HepG2 (cell line): Measurements from ENCODE around the gene TCF25. TPM values are rescaled to one million over a fixed set of nuclear protein-coding genes. Genes with fewer than 3 reads are reported as not detected.

Source experiments
- CERS6 ChIP-seq: sonication (generic); formaldehyde crosslinking; IDR thresholded peaks from 2 replicates; pipeline ENCODE4 v1.5.0; 2020; ENCODE audit warnings: missing genetic modification reagents
- GFI1 ChIP-seq: sonication (generic); formaldehyde crosslinking; IDR thresholded peaks from 2 replicates; pipeline ENCODE4 v1.5.0; 2020; ENCODE audit warnings: missing genetic modification reagents, mild to moderate bottlenecking, borderline replicate concordance
- HDAC2 ChIP-seq: sonication (generic); formaldehyde crosslinking; IDR thresholded peaks from 2 replicates; pipeline ENCODE4 v1.4.0; 2020; ENCODE audit warnings: missing genetic modification reagents
- MNT ChIP-seq: fragments of 450-650 bp; IDR thresholded peaks from 2 replicates; pipeline ENCODE4 v1.6.1; 2016
- NFATC3 ChIP-seq: sonication (generic); formaldehyde crosslinking; IDR thresholded peaks from 2 replicates; pipeline ENCODE4 v1.5.1; 2020; ENCODE audit warnings: mild to moderate bottlenecking, missing genetic modification reagents
- PHF8 ChIP-seq: sonication (generic); formaldehyde crosslinking; IDR thresholded peaks from 2 replicates; pipeline ENCODE4 v1.5.0; 2020; ENCODE audit warnings: missing genetic modification reagents
- POLR2G ChIP-seq: fragments of 200-400 bp; formaldehyde crosslinking; IDR thresholded peaks from 2 replicates; pipeline ENCODE4 v1.6.1; 2018; ENCODE audit warnings: mild to moderate bottlenecking, low read depth, low read length, moderate library complexity
- SCMH1 ChIP-seq: sonication (generic); formaldehyde crosslinking; IDR thresholded peaks from 2 replicates; pipeline ENCODE4 v1.9.0; 2021; ENCODE audit warnings: missing genetic modification reagents, mild to moderate bottlenecking, borderline replicate concordance
- SKI ChIP-seq: fragments of 450-650 bp; IDR thresholded peaks from one replicate; pipeline ENCODE4 v1.6.1; 2018; ENCODE audit warnings: mild to moderate bottlenecking; ENCODE audit not compliant: partially characterized antibody
- TFE3 ChIP-seq: IDR thresholded peaks from 2 replicates; pipeline ENCODE4 v1.6.1; 2016
- ZBTB3 ChIP-seq: sonication (generic); formaldehyde crosslinking; IDR thresholded peaks from 2 replicates; pipeline ENCODE4 v1.4.0; 2020; ENCODE audit warnings: low read depth, mild to moderate bottlenecking, moderate library complexity, missing genetic modification reagents, borderline replicate concordance
- ZFP36L2 ChIP-seq: sonication (generic); formaldehyde crosslinking; IDR thresholded peaks from 2 replicates; pipeline ENCODE4 v1.4.0; 2020; ENCODE audit warnings: missing genetic modification reagents
- ZHX1 ChIP-seq: sonication (generic); formaldehyde crosslinking; IDR thresholded peaks from 2 replicates; pipeline ENCODE4 v1.8.1; 2022; ENCODE audit warnings: low read depth, mild to moderate bottlenecking, missing genetic modification reagents
- ZNF20 ChIP-seq: sonication (generic); formaldehyde crosslinking; IDR thresholded peaks from 2 replicates; pipeline ENCODE4 v1.4.0; 2020; ENCODE audit warnings: mild to moderate bottlenecking, moderate library complexity, missing genetic modification reagents
- ZNF230 ChIP-seq: sonication (generic); formaldehyde crosslinking; IDR thresholded peaks from 2 replicates; pipeline ENCODE4 v1.4.0; 2020; ENCODE audit warnings: mild to moderate bottlenecking, missing genetic modification reagents
- ZNF317 ChIP-seq: sonication (generic); formaldehyde crosslinking; IDR thresholded peaks from 2 replicates; pipeline ENCODE4 v1.5.0; 2020; ENCODE audit warnings: mild to moderate bottlenecking, missing genetic modification reagents
- ZNF431 ChIP-seq: sonication (generic); formaldehyde crosslinking; IDR thresholded peaks from 2 replicates; pipeline ENCODE4 v1.9.0; 2022; ENCODE audit warnings: missing genetic modification reagents, low read depth, mild to moderate bottlenecking, borderline replicate concordance
- ZNF513 ChIP-seq: sonication (generic); formaldehyde crosslinking; conservative IDR thresholded peaks from 2 replicates; pipeline ENCODE4 v1.5.0; 2020; ENCODE audit warnings: missing genetic modification reagents
- ZNF83 ChIP-seq: sonication (generic); formaldehyde crosslinking; IDR thresholded peaks from 2 replicates; pipeline ENCODE4 v1.4.0; 2020; ENCODE audit warnings: missing genetic modification reagents, mild to moderate bottlenecking, borderline replicate concordance
- polyA plus RNA-seq, 8 experiments: library from polyadenylated mRNA; depleted of rRNA in 3 of 8; stranded (reverse) in 7 of 8; unstranded in 1 of 8; fragments of >200 nt; fragmentation: Illumina TruSeq in 4 of 8; extraction: Trizol in 4 of 8; gene quantifications; 2 replicates each; pipeline versions ENCODE4 v1.2.1 to v1.2.3, GENCODE V29; 2011 to 2016; ENCODE audit warnings: low read depth in 4 of 8, missing spikeins in 1 of 8, mixed read lengths in 1 of 8; ENCODE audit not compliant: insufficient read depth in 1 of 8
- total RNA-seq, 5 experiments: library from RNA; depleted of rRNA; stranded (reverse); fragments of >200 nt; fragmentation: Illumina TruSeq; extraction: Trizol; gene quantifications; 2 replicates each; pipeline ENCODE4 v1.2.3, GENCODE V29; 2016; ENCODE audit warnings: low read depth in 1 of 5

Gene TCF25
- total and polyA plus RNA-seq, 2 of the 13 experiments (the other 11 are each of a cell fraction or from before 2014, with no cell fraction given), result 138 to 206 TPM

GRCh38 chr16:89827383-89828198, 45.8 kb upstream of the TCF25 start (continued):
- no peak for TF ChIP-seq ZHX1
- TF ChIP-seq ZNF83 (CRISPR knock-in tag), result no peak
- 0 out of 2 replicates have a peak, but pooled peaks have one; percentile 19 for TF ChIP-seq HDAC2 (CRISPR knock-in tag)
- peak; percentile 44; the same call in 1 of the 2 replicates for TF ChIP-seq TFE3 (CRISPR knock-in tag)
- TF ChIP-seq ZNF317 (CRISPR knock-in tag), result 0 out of 2 replicates have a peak, but pooled peaks have one; percentile 61
- no peak for TF ChIP-seq CERS6 (CRISPR knock-in tag)
- no peak for TF ChIP-seq ZFP36L2 (CRISPR knock-in tag)
- 0 out of 2 replicates have a peak, but pooled peaks have one; percentile 49 for TF ChIP-seq ZBTB3 (CRISPR knock-in tag)
- no peak for TF ChIP-seq ZNF513 (CRISPR knock-in tag)
- TF ChIP-seq MNT, result no peak
- no peak for TF ChIP-seq NFATC3 (CRISPR knock-in tag)
- TF ChIP-seq SKI, result peak; percentile 28
- TF ChIP-seq SCMH1 (CRISPR knock-in tag), result no peak
- TF ChIP-seq ZNF431 (CRISPR knock-in tag), result no peak
- TF ChIP-seq PHF8 (CRISPR knock-in tag), result peak; percentile 57
- no peak for TF ChIP-seq GFI1 (CRISPR knock-in tag)
- no peak for TF ChIP-seq ZNF230
- peak; percentile 69 for TF ChIP-seq POLR2G
- no peak for TF ChIP-seq ZNF20 (CRISPR knock-in tag)
